HG02981 (cell line): Measurements from ENCODE around the gene ASAH2.
"Not testable (repeated sequence)": the region's sequence is repeated elsewhere in the genome, so short reads cannot be mapped to it uniquely, and the experiment has no call there.

Source experiments
- ATAC-seq: cut with Tn5 transposase; IDR thresholded peaks from one replicate; pipeline ENCODE4 v1.9.1; 2021; ENCODE audit warnings: mild to moderate bottlenecking, moderate library complexity; ENCODE audit not compliant: unreplicated experiment

Gene ASAH2

GRCh38 chr10:50251394-50251793 is at the start of gene ASAH2:
Gene ASAH2, minus strand, starts transcription at chr10:50251516. Its CDS starts 2,906 bp downstream, at chr10:50248610.
- no peak for ATAC-seq

- no peak for ATAC-seq
Measured at GRCh38 chr10:50299948-50300669, 48.8 kb upstream of the ASAH2 start.

- no peak for ATAC-seq
Measured at GRCh38 chr10:50295367-50295766, 44.1 kb upstream of the ASAH2 start.

GRCh38 chr10:50294582-50294981 is 43.3 kb upstream of the ASAH2 start:
- ATAC-seq, result no peak

DNA sequence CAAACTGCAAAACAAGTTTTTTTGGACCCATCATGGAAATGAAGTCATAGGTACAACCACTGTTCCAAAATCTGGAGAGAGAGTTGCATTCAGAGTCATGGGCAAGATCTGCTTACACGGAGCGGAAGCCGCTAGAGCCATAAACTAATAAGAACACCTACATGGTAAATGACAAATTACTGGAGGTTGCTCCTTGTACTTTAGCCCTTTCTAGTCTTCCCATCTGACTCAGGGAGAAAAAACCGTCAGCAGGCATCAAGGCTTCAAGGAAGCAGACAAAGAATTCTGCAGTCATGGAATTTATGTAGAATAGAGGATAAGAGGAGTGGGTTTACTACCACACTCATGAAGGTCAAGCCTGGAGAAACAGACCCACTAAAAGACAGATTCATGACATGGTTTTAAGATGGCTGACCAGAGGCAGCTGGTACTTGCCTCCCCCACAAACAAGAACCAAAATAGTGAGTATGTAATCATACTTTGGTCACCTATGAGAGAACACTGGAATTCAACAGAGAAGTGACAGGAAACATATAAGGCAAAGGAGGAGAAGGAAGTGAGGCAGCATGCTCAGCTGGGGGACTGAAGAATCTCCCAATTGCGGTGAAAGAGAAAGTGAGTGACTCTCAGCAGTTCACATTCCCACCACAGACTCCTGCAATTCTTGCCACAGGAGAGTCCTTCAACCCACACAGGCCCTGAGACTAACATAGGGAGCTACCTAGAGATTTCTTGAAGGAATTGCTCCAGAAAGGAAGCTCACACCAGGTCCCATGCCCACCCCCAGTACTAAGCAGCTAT is 42.4 kb upstream of the ASAH2 start:
- ATAC-seq, result no peak

- ATAC-seq, result no peak
Measured at GRCh38 chr10:50291261-50291850, 40.0 kb upstream of the ASAH2 start.

GRCh38 chr10:50289196-50289595 is 37.9 kb upstream of the ASAH2 start:
- no peak for ATAC-seq

GRCh38 chr10:50286996-50287803 is 35.9 kb upstream of the ASAH2 start:
- ATAC-seq, result no peak

DNA sequence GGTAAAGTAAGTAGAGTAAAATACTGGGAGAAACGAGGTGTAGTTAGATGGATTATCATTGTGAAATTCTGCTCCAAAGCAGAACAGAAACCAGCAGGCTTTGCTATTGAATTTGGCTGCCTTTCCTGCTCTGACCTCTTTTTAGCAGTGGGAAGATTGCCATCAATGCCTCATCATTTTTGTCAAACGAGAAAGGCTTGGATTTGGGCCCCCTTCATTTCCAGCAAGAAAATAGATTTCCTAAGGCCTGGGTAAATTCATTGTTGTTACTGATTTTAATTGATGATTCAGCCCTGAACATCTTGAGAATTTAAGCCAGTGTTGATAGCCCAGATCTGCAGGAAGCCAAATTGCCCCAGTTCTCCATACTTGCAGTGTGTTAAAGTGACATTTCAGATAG is 35.2 kb upstream of the ASAH2 start:
- no peak for ATAC-seq

GRCh38 chr10:50281967-50282522 is 30.7 kb upstream of the ASAH2 start:
- ATAC-seq, result no peak

- no peak for ATAC-seq
Measured at GRCh38 chr10:50281210-50281966, 30.1 kb upstream of the ASAH2 start.

- no peak for ATAC-seq
Measured at GRCh38 chr10:50280049-50280841, 28.9 kb upstream of the ASAH2 start.

- ATAC-seq, result no peak
Measured at GRCh38 chr10:50279489-50279888, 28.2 kb upstream of the ASAH2 start.

GRCh38 chr10:50275650-50276235 is 24.4 kb upstream of the ASAH2 start:
- no peak for ATAC-seq

GRCh38 chr10:50272531-50272930 is 21.2 kb upstream of the ASAH2 start:
- ATAC-seq, result no peak

DNA sequence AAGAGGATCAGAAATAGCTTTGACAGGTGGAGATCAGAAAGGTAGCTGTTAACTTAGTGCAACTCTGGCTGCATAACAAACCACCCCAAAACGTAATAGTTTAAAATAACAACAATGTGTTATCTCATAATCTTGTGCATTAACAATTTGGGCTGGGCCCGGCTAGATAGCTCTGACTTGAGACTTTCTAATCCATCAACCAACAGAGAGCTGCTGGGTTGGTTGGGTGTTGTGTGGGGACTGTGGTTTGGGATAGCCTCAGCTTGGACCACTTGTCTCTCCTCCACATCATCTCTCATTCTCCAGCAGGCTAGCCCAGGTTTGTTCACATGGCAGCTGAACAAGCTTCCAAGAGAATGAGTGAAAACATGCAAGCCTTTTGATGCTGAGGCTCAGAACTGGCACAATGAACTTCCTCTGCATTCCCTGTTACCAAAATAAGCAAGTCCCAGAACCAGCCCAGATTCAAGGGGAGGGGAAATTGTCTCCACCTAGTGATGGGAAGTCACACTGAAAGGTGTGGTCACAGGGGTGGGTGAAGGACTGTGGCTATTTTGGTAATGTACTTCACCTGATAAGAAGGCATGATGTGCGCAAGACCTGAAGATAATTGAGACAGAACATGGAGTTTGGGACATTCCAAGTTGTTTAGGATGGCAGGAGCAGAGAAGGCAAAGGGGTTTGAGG is 20.4 kb upstream of the ASAH2 start:
- ATAC-seq, result no peak

- ATAC-seq, result not testable (repeated sequence)
Measured at GRCh38 chr10:50267877-50268276, 16.6 kb upstream of the ASAH2 start.

DNA sequence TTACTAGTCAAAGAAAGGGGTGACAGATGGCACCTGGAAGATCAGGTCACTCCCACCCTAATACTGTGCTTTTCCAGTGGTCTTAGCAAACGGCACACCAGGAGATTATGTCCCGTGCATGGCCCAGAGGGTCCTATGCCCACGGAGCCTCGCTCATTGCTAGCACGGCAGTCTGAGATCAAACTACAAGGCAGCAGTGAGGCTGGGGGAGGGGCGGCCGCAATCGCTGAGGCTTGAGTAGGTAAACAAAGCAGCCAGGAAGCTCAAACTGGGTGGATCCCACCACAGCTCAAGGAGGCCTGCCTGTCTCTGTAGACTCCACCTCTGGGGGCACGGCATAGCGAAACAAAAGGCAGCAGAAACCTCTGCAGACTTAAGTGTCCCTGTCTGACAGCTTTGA is 11.3 kb upstream of the ASAH2 start:
- not testable (repeated sequence) for ATAC-seq
